Activated T-cell treated with anti-CD3 and anti-CD28 coated beads for 1 hour (primary cell): ENCODE measurements around the gene ZC3H10.

Experiments used
- DNase-seq: peaks from one replicate; pipeline ENCODE4 v3.0.0-alpha.2; 2020; ENCODE audit warnings: low read depth

The ZC3H10 gene

GRCh38 chr12:56127888-56128669 lies 10.0 kb downstream of the ZC3H10 start, which contains the start of gene ESYT1:
Gene ESYT1 (plus strand): TSS chr12:56128267. CDS start chr12:56128320, 53 bp downstream.
- DNase-seq: peak; percentile 92

- DNase-seq: no peak
These were observed 10.7 kb downstream of the ZC3H10 start for GRCh38 chr12:56128670-56129205.

DNA sequence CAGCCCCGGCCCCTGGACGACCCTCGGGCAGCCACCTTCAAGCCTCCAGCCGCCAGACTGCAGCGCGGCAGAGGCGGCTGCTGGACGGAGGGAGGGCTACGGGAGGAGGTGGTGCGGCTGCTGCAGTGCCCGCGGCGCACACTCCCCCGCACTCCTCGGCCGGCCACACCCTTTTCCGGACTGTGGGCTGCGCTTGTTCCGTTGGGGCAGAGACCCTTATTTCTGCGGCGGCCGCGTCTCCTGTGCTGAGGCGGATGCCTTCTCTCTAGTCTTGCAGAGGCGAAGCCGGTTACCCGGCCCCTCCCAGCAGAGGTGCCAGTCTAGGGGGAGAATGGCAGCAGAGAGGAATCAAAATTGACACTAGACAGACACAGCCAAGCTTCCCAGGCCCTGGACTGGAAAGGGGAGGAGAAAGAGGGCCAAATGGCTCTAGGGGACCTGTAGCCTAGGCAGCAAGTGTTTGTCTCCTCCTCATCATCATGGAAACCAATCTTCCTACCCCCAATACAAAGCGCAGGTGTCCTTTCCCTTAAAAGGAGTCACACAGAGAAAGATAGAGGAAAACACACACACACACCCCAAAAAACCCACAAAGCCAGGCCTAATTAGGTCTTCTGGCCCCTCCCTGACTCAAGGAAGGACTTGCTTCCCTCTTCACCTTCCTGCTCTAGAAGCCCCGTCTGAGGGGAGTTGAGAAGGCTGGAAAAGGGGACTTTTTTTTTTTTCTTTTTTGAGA lies 11.3 kb downstream of the ZC3H10 start:
- DNase-seq: peak; percentile 66

GRCh38 chr12:56129942-56130495 lies 12.0 kb downstream of the ZC3H10 start:
- no peak for DNase-seq

DNA sequence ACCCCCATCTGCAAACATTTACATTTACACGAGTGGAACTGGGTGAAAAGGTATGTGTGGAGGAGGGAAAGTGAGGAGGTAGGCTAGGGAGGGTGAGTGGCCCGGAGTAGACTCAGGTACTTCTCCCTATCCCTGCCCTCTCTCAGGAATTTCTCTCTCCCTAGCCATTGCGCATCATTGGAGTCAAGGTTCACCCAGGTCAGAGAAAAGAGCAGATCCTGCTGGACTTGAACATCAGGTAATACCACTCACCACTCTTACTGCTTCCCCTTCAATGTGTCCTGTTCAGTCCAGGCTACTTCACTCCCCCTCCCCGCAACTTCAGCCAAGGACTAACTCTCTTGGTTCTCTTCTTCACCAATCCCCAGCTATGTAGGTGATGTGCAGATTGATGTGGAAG lies 12.8 kb downstream of the ZC3H10 start:
- no peak for DNase-seq

- DNase-seq: no peak
These were observed 16.8 kb downstream of the ZC3H10 start for GRCh38 chr12:56134897-56135296.

DNA sequence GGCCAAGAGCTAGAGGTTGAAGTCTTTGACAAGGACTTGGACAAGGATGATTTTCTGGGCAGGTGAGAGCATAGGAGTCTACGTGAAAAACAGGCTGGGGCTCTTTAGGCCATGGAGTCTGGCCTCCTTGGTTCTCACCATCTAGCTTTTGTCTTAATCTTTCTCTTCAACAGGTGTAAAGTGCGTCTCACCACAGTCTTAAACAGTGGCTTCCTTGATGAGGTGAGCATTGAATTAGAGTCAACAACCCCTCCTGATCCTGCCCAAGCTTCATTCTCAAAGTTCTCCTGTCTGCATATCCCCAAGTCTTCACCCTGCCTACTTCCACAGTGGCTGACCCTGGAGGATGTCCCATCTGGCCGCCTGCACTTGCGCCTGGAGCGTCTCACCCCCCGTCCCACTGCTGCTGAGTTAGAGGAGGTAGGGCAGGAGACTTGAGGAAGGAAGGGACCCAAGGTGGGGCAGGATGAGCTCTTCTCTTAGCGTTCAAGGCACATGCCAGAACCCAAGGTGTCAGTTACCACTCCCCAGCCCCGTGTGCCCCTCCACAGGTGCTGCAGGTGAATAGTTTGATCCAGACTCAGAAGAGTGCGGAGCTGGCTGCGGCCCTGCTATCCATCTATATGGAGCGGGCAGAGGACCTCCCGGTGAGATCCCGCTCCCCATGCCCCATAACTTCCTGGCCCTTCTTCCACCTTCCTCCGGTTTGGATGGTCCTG lies 19.9 kb downstream of the ZC3H10 start:
- no peak for DNase-seq

DNA sequence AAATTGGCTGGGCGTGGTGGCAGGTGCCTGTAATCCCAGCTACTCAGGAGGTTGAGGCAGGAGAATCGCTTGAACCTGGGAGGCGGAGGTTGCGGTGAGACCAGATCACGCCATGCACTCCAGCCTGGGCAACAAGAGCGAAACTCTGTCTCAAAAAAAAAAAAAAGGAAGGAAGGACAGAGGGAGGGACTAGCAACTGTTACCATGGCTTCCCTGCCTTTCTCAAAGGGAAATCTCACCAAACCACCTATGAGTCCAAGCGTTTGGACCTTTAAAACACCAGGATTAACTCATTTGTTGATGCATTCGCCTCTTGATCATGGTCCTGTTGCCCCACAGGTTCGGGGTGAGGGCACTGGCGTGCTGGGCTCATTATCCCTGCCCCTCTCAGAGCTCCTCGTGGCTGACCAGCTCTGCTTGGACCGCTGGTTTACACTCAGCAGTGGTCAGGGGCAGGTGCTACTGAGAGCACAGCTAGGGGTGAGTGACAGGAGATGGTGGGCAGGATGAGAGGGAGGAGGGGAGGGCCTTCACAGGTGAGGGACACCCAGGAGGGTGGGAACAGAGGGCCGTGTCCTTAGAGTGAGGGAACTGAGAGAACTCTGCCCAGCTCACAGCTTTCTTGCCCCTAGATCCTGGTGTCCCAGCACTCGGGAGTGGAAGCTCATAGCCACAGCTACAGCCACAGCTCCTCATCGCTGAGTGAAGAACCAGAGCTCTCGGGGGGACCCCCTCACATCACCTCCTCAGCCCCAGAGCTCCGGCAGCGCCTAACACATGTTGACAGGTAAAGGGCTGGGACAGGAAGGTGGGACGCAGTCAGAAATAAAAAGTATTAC lies 24.1 kb downstream of the ZC3H10 start:
- DNase-seq: no peak

GRCh38 chr12:56143217-56143616 lies 25.2 kb downstream of the ZC3H10 start:
- no peak for DNase-seq

- no peak for DNase-seq
These were observed 25.8 kb downstream of the ZC3H10 start for GRCh38 chr12:56143870-56144269.

GRCh38 chr12:56145217-56145616 lies 27.2 kb downstream of the ZC3H10 start:
- no peak for DNase-seq

DNA sequence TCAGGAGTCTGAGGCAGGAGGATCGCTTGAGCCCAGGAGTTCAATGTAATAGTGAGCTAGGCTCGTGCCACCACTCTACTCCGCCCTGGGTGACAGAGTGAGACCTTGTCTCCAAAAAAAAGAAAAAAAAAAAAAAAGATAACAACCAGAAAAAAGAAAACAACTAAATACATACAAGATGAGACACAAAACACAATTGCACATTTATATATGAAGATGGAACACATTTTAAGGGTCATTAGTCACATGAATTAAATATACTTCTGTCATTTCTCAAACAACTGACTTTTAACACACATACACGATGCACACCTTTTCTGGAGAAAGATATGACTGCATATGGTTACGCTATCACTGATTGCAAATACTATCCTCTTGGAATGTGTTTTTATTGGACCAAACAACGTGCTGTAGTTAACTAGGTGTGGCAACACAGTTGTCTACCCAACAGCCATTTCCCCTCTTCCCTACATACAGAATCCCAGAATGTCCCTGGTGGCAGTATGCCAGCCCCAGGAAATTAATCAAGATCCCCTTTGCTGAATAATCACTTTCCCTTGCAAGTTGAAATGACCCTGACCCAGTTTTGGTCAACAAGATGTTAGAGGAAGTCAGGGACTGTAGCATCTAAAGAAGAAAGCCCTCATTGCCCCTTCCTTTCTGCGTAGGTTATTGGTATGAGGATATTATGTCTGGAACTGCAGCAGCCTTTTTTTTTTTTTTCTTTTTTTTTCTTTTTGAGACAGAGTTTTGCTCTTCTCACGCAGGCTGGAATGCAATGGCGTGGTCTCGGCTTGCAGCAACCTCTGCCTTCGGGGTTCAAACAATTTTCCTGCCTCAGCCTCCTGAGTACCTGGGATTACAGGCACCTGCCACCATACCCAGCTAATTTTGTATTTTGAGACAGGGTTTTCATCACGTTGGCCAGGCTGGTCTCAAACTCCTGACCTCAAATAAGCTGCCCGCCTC lies 28.7 kb downstream of the ZC3H10 start:
- DNase-seq: no peak

GRCh38 chr12:56150563-56150962 lies 32.5 kb downstream of the ZC3H10 start:
- DNase-seq: no peak

DNA sequence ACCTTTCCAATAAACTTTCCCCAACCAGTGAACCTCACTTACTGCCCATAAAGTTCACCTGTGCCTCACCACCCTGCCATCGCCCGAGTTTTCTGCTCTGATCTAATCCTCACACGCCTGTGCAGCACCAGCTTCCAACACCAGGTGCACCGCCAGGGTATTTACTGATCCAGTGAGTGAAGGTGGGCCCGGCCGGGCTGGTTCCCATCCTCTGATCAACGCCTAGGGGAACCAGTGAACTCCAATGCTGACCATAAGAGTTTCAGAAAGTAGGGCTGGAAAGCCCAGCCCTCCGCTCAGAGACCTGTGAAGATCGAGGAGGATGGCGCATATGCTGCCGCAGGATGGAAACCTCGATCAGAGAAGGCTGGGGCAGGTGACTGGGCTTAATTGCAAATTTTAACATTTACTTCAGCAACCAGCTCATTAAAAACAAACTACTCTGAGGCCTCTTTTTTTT lies 33.6 kb downstream of the ZC3H10 start:
- DNase-seq: peak; percentile 50

GRCh38 chr12:56152132-56152755 lies 34.2 kb downstream of the ZC3H10 start, which contains the start of gene MYL6B:
Gene MYL6B (plus strand): TSS chr12:56152587. CDS start chr12:56153919, 1,332 bp downstream.
- peak; percentile 88 for DNase-seq

GRCh38 chr12:56152756-56153677 lies 35.0 kb downstream of the ZC3H10 start:
- DNase-seq: no peak

DNA sequence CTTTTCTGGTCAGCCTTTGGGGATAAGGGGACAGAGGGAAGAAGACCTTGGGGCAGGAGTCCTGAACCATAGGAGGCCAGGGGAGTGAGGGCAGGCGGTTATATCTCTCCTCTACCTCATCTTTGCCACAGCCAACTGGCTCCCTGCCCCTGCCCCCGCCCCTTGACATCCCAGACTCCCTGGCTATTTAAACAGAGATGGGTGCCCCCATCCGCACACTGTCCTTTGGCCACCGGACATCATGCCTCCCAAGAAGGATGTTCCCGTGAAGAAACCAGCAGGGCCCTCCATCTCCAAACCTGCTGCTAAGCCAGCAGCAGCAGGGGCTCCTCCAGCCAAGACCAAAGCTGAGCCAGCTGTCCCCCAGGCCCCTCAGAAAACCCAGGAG lies 35.6 kb downstream of the ZC3H10 start:
- no peak for DNase-seq

- no peak for DNase-seq
These were observed 36.2 kb downstream of the ZC3H10 start for GRCh38 chr12:56154246-56154771.
